ENCODE data around the gene DUSP10. TPM values are rescaled to one million over a fixed set of nuclear protein-coding genes. Genes with fewer than 3 reads are reported as not detected.

Gene DUSP10
- polyA plus RNA-seq, 1 donor from 2014 or later = 2.0 TPM

DNA sequence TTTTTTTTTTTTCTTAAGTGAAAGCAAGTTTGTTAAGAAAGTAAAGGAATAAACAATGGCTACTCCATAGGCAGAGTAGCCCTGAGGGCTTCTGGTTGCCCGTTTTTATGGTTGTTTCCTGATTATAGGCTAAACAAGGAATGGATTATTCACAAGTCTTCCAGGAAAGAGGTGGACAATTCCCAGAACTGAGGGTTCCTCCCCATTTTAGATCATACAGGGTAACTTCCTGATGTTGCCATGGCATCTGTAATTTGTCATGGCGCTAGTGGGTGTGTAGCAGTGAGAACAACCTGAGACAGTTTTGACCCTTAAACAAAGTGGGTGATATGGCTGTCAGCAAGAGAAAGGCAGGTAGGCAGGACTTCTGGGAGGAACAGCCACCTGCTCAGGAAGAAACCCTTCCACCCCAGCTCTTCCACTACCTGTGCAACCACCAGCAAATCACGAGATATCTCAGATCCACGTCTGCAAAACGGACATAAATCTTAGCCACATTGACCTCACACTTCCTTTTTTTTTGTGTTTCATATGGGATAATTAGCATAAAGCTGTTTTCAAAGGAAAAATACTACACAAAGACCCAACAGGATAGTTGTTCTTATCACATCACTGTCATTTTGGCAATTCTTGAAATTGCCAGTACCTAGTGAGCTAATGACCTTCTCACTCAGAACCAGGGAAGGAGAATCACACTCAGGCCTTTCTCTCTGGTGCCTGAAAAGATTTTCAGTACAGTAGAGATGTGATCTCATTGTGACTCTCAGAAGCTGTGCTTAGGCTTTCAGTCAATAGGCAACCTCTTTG lies 34.8 kb upstream of the DUSP10 start:
- H3K79me2 ChIP-seq (replicated peaks; ENCODE audit: insufficient read depth, low read length) = no peaks in the 10 kb centered on the region
- no peak overlapping the region for H3K4me3 ChIP-seq (ENCODE audit: low read length)
- no peaks in the 10 kb centered on the region for H3F3A ChIP-seq (ENCODE audit: insufficient read depth, low read length, poor library complexity, severe bottlenecking)
- no peaks in the 10 kb centered on the region for H3K9me3 ChIP-seq (ENCODE audit: low read length)
- H3K9me2 ChIP-seq (ENCODE audit: insufficient read depth, low read length) = no peaks in the 10 kb centered on the region
- TF ChIP-seq EP300 (conservative IDR thresholded peaks at IDR 0.05; ENCODE audit: poor library complexity, severe bottlenecking) = no peak
- TF ChIP-seq MXI1 (conservative IDR thresholded peaks at IDR 0.05; ENCODE audit: poor library complexity, severe bottlenecking) = no peak
- TF ChIP-seq, protein P1, sequence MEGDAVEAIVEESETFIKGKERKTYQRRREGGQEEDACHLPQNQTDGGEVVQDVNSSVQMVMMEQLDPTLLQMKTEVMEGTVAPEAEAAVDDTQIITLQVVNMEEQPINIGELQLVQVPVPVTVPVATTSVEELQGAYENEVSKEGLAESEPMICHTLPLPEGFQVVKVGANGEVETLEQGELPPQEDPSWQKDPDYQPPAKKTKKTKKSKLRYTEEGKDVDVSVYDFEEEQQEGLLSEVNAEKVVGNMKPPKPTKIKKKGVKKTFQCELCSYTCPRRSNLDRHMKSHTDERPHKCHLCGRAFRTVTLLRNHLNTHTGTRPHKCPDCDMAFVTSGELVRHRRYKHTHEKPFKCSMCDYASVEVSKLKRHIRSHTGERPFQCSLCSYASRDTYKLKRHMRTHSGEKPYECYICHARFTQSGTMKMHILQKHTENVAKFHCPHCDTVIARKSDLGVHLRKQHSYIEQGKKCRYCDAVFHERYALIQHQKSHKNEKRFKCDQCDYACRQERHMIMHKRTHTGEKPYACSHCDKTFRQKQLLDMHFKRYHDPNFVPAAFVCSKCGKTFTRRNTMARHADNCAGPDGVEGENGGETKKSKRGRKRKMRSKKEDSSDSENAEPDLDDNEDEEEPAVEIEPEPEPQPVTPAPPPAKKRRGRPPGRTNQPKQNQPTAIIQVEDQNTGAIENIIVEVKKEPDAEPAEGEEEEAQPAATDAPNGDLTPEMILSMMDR (IDR thresholded peaks at IDR 0.05; ENCODE audit: poor library complexity, severe bottlenecking) = no peak
- no peak for TF ChIP-seq POLR2AphosphoS5 (IDR thresholded peaks at IDR 0.05)
- TF ChIP-seq SMC3 (conservative IDR thresholded peaks at IDR 0.05; ENCODE audit: poor library complexity) = no peak
- TF ChIP-seq, protein P2, sequence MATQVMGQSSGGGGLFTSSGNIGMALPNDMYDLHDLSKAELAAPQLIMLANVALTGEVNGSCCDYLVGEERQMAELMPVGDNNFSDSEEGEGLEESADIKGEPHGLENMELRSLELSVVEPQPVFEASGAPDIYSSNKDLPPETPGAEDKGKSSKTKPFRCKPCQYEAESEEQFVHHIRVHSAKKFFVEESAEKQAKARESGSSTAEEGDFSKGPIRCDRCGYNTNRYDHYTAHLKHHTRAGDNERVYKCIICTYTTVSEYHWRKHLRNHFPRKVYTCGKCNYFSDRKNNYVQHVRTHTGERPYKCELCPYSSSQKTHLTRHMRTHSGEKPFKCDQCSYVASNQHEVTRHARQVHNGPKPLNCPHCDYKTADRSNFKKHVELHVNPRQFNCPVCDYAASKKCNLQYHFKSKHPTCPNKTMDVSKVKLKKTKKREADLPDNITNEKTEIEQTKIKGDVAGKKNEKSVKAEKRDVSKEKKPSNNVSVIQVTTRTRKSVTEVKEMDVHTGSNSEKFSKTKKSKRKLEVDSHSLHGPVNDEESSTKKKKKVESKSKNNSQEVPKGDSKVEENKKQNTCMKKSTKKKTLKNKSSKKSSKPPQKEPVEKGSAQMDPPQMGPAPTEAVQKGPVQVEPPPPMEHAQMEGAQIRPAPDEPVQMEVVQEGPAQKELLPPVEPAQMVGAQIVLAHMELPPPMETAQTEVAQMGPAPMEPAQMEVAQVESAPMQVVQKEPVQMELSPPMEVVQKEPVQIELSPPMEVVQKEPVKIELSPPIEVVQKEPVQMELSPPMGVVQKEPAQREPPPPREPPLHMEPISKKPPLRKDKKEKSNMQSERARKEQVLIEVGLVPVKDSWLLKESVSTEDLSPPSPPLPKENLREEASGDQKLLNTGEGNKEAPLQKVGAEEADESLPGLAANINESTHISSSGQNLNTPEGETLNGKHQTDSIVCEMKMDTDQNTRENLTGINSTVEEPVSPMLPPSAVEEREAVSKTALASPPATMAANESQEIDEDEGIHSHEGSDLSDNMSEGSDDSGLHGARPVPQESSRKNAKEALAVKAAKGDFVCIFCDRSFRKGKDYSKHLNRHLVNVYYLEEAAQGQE (IDR thresholded peaks at IDR 0.05; ENCODE audit: borderline replicate concordance) = no peak
- TF ChIP-seq TAF1 (IDR thresholded peaks at IDR 0.05; ENCODE audit: low read depth) = no peak
- no peak for TF ChIP-seq RAD21 (conservative IDR thresholded peaks at IDR 0.05)
- TF ChIP-seq EZH2 (IDR thresholded peaks at IDR 0.05; ENCODE audit: borderline replicate concordance, insufficient read depth, low read length, poor library complexity, severe bottlenecking) = no peak
- no peaks in the 10 kb centered on the region for H3K36me3 ChIP-seq (ENCODE audit: insufficient read depth, low read length)
- H3K9ac ChIP-seq (ENCODE audit: low read length) = no peak overlapping the region
- H4K20me1 ChIP-seq (ENCODE audit: insufficient read depth) = no peaks in the 10 kb centered on the region
- H3K27me3 ChIP-seq (ENCODE audit: insufficient read depth, low read depth, low read length) = no peaks in the 10 kb centered on the region
- H3K4me2 ChIP-seq (ENCODE audit: low read length) = no peak overlapping the region
- no peak overlapping the region for H2AFZ ChIP-seq (ENCODE audit: low read depth, low read length)
- H3K27ac ChIP-seq (ENCODE audit: low read length) = no peak overlapping the region

DNA sequence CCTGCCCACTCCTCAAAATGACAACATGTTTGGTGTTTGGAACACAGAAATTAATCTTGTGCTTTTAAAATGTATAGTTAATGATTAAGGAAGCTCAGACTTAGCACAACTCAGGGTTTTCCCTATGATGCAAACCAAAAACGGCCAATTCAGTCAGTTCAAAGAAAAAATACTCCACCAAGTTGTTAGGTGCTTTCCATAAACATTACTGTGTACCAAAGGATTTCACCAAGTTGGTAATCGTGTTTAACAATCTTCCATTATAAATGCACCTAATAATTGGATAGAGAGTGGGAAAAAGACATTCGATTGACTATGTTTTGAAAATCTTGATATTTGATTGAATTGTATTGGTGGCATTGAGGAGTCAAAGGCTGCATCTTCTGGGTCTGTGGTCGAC lies 33.3 kb upstream of the DUSP10 start:
- TF ChIP-seq, protein P2 (IDR thresholded peaks at IDR 0.05; ENCODE audit: borderline replicate concordance) = no peak
- TF ChIP-seq EP300 (conservative IDR thresholded peaks at IDR 0.05; ENCODE audit: poor library complexity, severe bottlenecking) = no peak
- Histone ChIP-seq H3K9me2 (ENCODE audit: insufficient read depth, low read length) (no peaks in the 10 kb centered on the region), H3K36me3 (ENCODE audit: insufficient read depth, low read length) (no peaks in the 10 kb centered on the region), H3K27ac (ENCODE audit: low read length) (no peak overlapping the region), H3K4me3 (ENCODE audit: low read length) (no peak overlapping the region), H3K79me2 (replicated peaks; ENCODE audit: insufficient read depth, low read length) (no peaks in the 10 kb centered on the region), H4K20me1 (ENCODE audit: insufficient read depth) (no peaks in the 10 kb centered on the region), H2AFZ (ENCODE audit: low read depth, low read length) (no peak overlapping the region), H3K9me3 (ENCODE audit: low read length) (no peaks in the 10 kb centered on the region), H3K4me2 (ENCODE audit: low read length) (no peak overlapping the region), H3K9ac (ENCODE audit: low read length) (no peak overlapping the region), H3F3A (ENCODE audit: insufficient read depth, low read length, poor library complexity, severe bottlenecking) (no peaks in the 10 kb centered on the region), H3K27me3 (ENCODE audit: insufficient read depth, low read depth, low read length) (no peaks in the 10 kb centered on the region)
